ENCODE results near the gene PREPL. TPM values are rescaled to one million over a fixed set of nuclear protein-coding genes. Genes with fewer than 3 reads are reported as not detected.

PREPL gene
- total and polyA plus RNA-seq, 2 donors from 2014 or later, result 32.1 to 67.9 TPM

DNA sequence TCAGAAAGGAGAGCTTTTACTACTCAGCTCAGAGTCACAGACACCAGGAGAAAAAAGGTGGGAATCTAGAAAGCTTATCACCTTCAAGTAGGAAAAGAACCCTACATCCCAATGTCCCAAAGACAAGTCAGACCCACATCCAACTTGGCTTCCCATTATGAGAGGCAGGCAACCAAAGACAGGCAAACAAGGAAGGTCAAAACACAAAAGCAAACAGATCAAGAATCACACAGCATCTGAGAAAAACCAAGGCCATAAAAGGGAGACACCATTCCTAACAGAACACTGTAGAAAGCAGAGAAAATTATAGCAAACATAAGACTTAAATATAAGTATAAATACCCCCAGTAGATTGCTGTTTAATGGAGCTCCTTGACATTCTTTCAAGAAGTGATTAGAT is 45.3 kb downstream of the PREPL start:
- Histone ChIP-seq H3K9ac (ENCODE audit: low read length in 3 of 3) (no peak overlapping the region), H3K36me3 (ENCODE audit: control insufficient read depth in 2 of 3, insufficient read depth in 3 of 3, low read length in 3 of 3) (peaks cover 14 to 59% (median 41%) of the 10 kb centered on the region in 3 donors), H3K27me3 (ENCODE audit: control insufficient read depth, insufficient read depth, low read length) (no peaks in the 10 kb centered on the region), H3K27ac (ENCODE audit: low read depth in 2 of 2, low read length in 2 of 2) (no peak overlapping the region), H3K9me3 (ENCODE audit: control insufficient read depth in 2 of 3, insufficient read depth in 1 of 3, low read length in 3 of 3) (peaks cover 0 to under 1% (median under 1%) of the 10 kb centered on the region in 3 donors), H3K4me3 (ENCODE audit: low read length in 3 of 3) (no peak overlapping the region), H3K4me1 (ENCODE audit: control insufficient read depth in 2 of 3, insufficient read depth in 2 of 3, low read depth in 1 of 3, low read length in 3 of 3) (no peaks in the 10 kb centered on the region)
- FAIRE-seq (no peak), DNase-seq (no peak)
- intact Hi-C loops (cut with DNase I), result no loop called here
- TF ChIP-seq, protein P1, sequence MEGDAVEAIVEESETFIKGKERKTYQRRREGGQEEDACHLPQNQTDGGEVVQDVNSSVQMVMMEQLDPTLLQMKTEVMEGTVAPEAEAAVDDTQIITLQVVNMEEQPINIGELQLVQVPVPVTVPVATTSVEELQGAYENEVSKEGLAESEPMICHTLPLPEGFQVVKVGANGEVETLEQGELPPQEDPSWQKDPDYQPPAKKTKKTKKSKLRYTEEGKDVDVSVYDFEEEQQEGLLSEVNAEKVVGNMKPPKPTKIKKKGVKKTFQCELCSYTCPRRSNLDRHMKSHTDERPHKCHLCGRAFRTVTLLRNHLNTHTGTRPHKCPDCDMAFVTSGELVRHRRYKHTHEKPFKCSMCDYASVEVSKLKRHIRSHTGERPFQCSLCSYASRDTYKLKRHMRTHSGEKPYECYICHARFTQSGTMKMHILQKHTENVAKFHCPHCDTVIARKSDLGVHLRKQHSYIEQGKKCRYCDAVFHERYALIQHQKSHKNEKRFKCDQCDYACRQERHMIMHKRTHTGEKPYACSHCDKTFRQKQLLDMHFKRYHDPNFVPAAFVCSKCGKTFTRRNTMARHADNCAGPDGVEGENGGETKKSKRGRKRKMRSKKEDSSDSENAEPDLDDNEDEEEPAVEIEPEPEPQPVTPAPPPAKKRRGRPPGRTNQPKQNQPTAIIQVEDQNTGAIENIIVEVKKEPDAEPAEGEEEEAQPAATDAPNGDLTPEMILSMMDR (IDR thresholded peaks at IDR 0.05; ENCODE audit: borderline replicate concordance, extremely low read depth, insufficient read depth), result no peak

DNA sequence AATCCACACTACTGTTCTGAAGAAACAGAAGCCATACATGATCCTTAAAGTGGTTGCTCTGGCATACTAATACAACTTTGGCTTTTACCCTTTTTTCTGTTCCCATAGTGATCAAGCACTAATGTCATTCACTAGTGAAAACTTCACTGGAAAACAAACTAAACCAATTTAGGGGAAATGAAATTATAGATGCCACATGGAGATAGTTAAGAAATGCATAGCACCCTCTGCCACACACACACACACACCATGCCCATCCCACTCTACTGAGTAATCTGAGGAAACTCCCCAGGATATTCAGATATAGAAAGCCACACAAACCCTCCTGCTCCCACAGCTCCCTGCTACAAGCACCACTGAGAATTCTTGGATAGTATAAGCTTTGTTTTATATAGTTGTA is 46.9 kb downstream of the PREPL start:
- H3K9ac ChIP-seq (ENCODE audit: low read length in 3 of 3), result no peak overlapping the region
- peaks cover 0 to 9% (median 2%) of the 10 kb centered on the region in 3 donors for H3K9me3 ChIP-seq (ENCODE audit: control insufficient read depth in 2 of 3, insufficient read depth in 1 of 3, low read length in 3 of 3)
- no peak overlapping the region for H3K27ac ChIP-seq (ENCODE audit: low read depth in 2 of 2, low read length in 2 of 2)
- TF ChIP-seq, protein P1 (IDR thresholded peaks at IDR 0.05; ENCODE audit: borderline replicate concordance, extremely low read depth, insufficient read depth), result no peak
- H3K27me3 ChIP-seq (ENCODE audit: control insufficient read depth, insufficient read depth, low read length), result no peaks in the 10 kb centered on the region
- no peaks in the 10 kb centered on the region for H3K4me1 ChIP-seq (ENCODE audit: control insufficient read depth in 2 of 3, insufficient read depth in 2 of 3, low read depth in 1 of 3, low read length in 3 of 3)
- no peak for FAIRE-seq
- DNase-seq, result no peak
- intact Hi-C loops (cut with DNase I), result no loop called here
- peaks cover 13 to 48% (median 34%) of the 10 kb centered on the region in 3 donors for H3K36me3 ChIP-seq (ENCODE audit: control insufficient read depth in 2 of 3, insufficient read depth in 3 of 3, low read length in 3 of 3)
- H3K4me3 ChIP-seq (ENCODE audit: low read length in 3 of 3), result no peak overlapping the region

DNA sequence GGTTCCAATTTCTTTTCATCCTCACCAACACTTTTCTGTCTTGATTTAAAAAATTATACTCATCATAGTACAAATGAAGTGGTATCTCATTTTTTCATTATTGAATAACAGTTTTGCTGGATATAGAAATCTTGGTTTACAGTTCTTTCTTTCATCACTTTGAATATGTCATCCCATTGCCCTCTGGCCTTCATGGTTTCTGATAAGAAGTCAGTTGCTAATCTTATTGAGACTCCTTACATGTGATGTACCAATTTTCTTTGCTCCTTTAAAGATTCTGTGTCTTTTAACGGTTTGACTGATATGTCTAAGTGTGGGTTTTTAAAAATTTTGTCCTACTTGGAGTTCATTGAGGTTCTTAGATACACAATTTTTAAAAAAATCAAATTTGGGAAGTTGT is 51.0 kb downstream of the PREPL start:
- peaks cover 0 to 9% (median 4%) of the 10 kb centered on the region in 3 donors for H3K9me3 ChIP-seq (ENCODE audit: control insufficient read depth in 2 of 3, insufficient read depth in 1 of 3, low read length in 3 of 3)
- no peak overlapping the region for H3K4me3 ChIP-seq (ENCODE audit: low read length in 3 of 3)
- H3K36me3 ChIP-seq (ENCODE audit: control insufficient read depth in 2 of 3, insufficient read depth in 3 of 3, low read length in 3 of 3), result peaks cover 6 to 49% (median 24%) of the 10 kb centered on the region in 3 donors
- DNase-seq (no peak), FAIRE-seq (no peak)
- TF ChIP-seq, protein P1 (IDR thresholded peaks at IDR 0.05; ENCODE audit: borderline replicate concordance, extremely low read depth, insufficient read depth), result no peak
- no peaks in the 10 kb centered on the region for H3K27me3 ChIP-seq (ENCODE audit: control insufficient read depth, insufficient read depth, low read length)
- H3K27ac ChIP-seq (ENCODE audit: low read depth in 2 of 2, low read length in 2 of 2), result no peak overlapping the region
- H3K9ac ChIP-seq (ENCODE audit: low read length in 3 of 3), result no peak overlapping the region
- H3K4me1 ChIP-seq (ENCODE audit: control insufficient read depth in 2 of 3, insufficient read depth in 2 of 3, low read depth in 1 of 3, low read length in 3 of 3), result no peaks in the 10 kb centered on the region
- intact Hi-C loops (cut with DNase I), result no loop called here

DNA sequence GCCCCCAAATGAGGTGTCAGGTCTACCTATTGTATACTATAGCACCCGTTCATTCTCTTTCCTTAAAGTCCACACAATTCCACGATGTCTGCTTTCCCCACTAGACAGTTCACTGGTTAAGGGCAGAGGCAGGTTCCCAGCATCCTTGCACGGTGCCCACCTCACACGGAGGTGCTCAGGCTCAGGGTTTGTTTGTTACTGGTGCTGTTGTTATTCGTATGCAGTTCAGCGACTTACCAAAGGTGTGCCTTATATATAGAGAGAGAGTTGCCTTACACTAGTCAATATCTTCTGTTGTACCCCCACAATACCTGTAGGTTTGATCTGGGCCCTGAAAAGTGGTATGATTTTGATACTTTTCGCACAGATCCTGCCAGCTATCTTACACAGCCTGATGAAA is 55.4 kb downstream of the PREPL start:
- H3K27me3 ChIP-seq (ENCODE audit: control insufficient read depth, insufficient read depth, low read length), result no peaks in the 10 kb centered on the region
- no peak for FAIRE-seq
- no peak for DNase-seq
- peaks cover 0 to 8% (median 3%) of the 10 kb centered on the region in 3 donors for H3K9me3 ChIP-seq (ENCODE audit: control insufficient read depth in 2 of 3, insufficient read depth in 1 of 3, low read length in 3 of 3)
- no peak overlapping the region for H3K4me3 ChIP-seq (ENCODE audit: low read length in 3 of 3)
- no peak overlapping the region for H3K9ac ChIP-seq (ENCODE audit: low read length in 3 of 3)
- H3K27ac ChIP-seq (ENCODE audit: low read depth in 2 of 2, low read length in 2 of 2), result no peak overlapping the region
- intact Hi-C loops (cut with DNase I), result no loop called here
- peaks cover 2 to 37% (median 24%) of the 10 kb centered on the region in 3 donors for H3K36me3 ChIP-seq (ENCODE audit: control insufficient read depth in 2 of 3, insufficient read depth in 3 of 3, low read length in 3 of 3)
- TF ChIP-seq, protein P1 (IDR thresholded peaks at IDR 0.05; ENCODE audit: borderline replicate concordance, extremely low read depth, insufficient read depth), result no peak
- H3K4me1 ChIP-seq (ENCODE audit: control insufficient read depth in 2 of 3, insufficient read depth in 2 of 3, low read depth in 1 of 3, low read length in 3 of 3), result no peaks in the 10 kb centered on the region

Data from kidney (tissue), 14 donors.